GM21717 (cell line): ENCODE measurements around the gene DLGAP4.

Experiments
- ATAC-seq: cut with Tn5 transposase; IDR thresholded peaks from one replicate; pipeline ENCODE4 v1.9.1; 2021; ENCODE audit warnings: mild to moderate bottlenecking, moderate library complexity; ENCODE audit not compliant: unreplicated experiment

Gene DLGAP4

DNA sequence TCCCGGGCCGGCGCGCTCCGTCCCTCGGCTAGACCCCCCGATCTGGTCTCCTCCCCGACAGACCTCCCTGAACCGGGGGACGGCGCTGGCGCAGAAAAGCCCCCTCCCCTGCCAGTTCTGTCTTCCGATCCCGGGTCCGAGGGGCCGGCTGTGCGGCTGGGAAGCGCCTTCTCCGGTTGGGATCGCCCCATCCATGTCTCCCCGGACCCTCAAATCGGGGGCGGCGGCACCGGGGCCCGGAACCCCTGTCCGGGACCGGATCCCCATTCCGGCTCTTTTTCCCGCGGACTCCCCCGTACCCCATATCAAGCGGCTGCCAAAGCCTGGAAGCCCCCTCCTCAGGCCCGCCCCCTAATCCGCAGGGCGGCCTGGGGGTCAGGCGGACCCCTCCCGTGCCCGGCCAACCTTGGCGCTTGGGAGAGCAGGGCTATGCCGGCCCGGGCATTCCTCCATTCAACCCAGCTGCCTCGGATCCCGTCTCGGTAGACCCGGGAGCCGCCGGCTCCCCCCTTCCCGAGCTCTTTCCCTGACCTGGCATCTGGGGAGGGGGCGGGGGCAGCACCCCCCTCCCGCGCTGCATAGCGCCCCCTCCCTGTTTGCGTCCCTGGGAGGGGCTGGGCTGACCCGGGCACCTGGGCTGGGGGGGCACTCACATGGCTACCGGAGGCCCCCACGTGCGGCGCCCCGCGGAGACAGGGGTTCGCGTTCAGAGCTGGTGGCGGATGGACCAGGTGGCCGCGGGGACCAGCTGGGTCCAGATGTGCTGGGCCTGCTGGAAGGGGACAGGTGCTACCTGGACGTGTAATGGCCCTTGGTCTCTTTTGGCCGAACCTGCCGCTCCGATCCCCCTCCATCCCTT is 643 bp downstream of the DLGAP4 start:
- no peak for ATAC-seq

DNA sequence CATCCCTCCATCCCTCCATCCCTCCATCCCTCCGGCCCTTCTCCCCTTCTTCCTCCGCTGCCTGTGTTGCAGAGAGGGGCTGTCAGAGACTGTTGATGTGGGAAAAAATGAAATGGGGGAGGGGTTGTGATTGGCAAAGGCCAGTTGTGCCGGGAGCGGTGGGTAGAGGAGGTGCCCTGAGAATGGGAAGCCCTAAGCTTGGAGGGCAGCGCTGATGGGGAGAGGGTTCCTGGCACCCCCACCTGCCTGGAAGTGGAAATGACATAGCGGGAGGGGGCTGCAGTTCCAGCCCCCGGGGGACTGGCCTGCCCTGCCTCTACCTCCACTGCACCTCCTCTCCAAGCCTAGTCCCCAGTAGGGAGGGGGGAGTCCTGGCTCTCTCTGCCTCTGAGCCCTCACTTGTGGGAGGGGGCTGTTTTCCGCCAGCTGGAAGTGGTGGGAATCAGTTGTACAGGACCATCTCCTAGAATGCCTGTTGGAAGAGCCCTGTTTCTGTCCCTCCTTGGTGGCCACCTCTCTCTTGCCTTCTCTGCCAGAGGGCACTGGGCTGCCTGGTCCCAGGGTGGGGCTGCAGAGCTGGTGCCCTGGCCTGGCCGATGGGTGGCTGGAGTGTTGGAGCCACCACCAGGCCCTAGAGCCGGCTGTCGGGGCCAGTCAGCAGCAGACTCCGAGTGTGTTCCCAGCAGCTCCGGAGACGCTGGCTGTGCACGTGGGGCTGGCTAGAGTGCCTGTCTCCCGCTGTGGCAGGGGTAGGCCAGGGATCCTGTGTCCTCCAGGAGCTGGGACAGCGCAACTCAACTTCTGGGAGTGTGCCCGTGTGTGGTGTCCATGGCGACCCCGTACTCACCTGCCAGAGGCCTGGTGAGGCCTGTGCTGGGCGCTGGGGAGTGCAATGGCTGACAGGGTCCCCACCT is 1.5 kb downstream of the DLGAP4 start:
- ATAC-seq: no peak

GRCh38 chr20:36308353-36308752 is 2.2 kb downstream of the DLGAP4 start:
- ATAC-seq: no peak

DNA sequence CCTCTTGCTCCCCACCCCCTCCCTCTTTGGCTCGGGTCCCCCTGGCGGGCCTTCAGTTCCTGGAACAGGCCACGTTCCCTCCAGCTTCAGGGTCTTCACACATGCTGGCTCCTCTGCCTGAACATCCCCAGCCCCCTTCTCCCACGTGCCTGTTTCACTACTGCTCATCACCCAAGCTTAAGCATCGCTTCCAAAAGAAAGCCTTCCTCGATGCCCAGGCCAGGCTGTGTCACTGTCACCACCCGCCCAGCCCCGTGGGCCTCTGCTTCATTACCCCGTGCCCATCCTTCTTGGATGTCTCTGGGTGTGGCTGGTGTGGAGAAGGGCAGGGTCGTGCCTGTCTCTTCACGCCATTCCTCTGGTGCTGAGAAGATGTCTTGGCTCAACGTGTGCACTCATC is 2.8 kb downstream of the DLGAP4 start:
- ATAC-seq: no peak

DNA sequence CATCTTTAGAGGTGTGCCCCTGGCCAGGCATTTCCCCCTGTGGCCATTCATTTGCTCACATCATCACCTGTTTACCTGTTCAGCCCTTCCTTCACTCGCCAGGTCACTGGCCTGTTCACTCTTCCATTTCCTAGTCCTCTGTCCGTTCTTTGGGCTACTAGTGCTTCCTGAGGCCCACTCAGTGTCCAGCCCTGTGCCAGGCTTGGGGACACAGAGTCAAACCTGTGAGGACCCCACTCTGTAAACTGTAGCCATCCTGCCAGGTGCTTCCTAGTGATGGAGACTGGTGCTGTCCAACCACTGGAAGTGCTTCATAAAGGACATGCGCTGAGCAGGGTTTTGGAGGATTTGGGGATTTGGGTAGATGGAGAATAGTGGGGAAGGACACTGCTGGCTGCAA is 3.5 kb downstream of the DLGAP4 start:
- ATAC-seq: no peak

DNA sequence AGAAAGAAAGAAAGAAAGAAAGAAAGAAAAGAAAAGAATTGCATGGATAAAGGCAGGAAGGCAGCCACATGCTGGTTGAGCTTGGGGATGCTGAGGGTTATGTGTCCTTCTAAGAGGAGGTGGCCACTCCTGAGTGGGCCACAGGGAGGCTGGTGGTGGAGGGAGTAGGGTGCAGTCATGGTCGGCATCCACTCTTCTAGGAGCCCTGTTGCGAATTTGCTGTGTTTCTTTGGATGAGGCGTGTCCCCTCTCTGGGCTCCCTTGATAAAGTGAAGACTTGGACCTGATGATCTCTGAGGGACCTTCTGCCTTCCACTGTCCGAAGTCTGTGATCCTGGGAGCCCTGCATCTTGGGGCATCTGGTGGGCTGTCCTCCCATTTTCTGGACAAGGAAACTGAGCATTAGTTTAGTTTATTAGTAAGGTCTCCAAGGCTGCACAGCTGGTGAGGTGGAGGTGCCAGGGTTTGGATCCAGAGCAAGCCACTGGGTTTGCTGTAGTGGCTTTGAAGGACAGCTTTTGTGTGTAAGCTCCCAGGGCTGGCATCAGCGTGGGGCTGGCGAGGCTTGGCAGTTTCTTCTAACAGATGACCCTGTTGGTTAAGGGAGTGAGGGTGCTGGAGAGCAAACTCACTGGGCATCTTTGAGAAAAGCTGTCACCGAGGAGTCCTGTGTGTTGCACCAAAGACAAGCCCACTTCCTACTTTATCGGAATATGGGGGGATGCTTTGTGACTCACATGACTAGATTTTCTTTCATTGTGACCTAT is 4.3 kb downstream of the DLGAP4 start:
- no peak for ATAC-seq

DNA sequence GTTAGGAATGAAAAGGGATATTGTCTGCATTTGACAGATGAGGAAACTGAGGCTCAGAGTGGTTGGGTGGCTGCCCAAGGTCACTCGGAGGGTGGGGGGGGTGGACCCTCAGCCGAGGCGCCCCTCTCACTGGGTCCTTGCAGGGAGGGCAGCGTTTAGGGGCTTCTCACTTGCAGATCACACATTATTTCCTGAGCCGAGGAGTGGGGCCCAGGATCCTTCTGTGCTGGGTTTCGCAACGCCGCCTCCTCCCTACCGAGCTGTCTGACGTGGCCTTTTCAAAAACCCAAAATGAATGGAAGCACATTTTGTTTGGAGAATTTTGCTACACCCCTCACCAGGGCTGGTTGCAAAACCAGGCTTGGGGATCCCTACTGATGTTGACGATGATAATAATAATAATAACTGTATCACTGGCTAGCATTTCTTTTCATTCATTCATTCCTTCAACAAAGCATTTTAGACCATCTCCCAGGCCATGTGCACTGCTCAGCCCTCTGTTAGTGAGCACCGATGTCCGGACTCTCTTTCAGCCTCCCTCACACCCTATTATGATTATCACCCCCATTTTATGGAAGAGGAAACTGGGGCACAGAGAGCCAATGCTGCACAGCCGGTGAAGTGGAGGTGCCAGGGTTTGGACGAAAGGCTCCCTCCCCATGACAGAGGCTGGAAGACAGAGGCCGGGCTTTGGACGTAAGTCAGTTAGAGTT is 5.2 kb downstream of the DLGAP4 start:
- ATAC-seq: no peak

GRCh38 chr20:36311854-36312723 is 6.0 kb downstream of the DLGAP4 start:
- no peak for ATAC-seq

DNA sequence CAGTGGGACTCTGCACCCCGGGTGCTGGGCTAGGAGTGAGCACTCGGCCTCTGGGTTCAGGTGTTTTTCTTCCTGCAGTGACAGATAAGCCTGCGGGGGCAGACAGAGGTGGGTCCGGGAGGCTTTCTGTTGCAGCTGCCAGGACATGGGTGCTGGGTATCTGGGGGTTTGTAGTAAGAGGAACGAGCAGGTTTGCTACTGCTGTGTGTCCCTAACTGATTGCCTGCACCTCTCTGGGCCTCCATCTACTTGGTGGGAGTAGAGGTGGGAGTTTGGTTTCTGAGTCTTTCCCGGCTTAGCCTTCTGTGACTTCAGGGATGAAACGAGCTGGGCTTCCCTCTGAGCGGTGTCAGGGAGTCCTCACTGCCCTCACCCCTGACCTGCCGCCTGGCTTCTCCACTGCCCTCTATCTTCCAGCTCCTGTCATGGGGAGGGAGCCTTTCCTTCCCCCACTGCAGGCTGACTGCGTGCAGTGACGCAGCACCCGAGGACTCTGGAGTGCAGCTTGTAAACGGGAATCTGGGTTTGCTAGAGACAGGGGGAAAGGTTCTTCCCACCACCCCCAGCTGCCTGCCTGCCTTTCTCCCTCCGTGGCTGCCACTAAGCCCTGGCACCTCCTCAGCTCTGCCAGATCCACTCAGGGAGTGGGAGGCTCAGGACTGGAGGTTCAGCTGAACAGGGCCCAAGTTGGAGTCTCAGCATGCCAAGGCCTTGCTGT is 6.7 kb downstream of the DLGAP4 start:
- no peak for ATAC-seq

GRCh38 chr20:36313476-36313875 is 7.3 kb downstream of the DLGAP4 start:
- no peak for ATAC-seq

DNA sequence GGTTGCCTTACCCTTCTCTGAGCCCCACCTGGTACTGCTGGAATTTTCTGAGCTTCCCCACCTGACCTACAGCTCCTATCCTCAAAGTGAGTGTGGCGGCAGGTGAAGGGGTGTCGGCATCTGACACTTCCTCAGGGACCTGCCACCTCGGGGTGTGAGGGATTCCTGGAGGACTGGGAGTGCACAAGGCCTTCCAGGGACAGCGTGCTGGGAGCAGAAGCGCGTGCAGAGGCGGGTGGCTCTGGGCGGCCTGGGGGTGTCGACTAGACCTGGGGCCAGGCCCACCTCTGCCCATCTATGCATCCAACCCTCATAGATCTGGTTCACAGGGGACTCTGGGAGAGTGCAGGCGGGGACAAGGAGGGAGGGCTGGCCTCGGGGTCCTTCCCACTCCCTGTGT is 7.8 kb downstream of the DLGAP4 start:
- no peak for ATAC-seq

- no peak for ATAC-seq
Observed at GRCh38 chr20:36314734-36315544, 8.8 kb downstream of the DLGAP4 start.

- no peak for ATAC-seq
Observed at GRCh38 chr20:36315545-36316351, 9.6 kb downstream of the DLGAP4 start.

DNA sequence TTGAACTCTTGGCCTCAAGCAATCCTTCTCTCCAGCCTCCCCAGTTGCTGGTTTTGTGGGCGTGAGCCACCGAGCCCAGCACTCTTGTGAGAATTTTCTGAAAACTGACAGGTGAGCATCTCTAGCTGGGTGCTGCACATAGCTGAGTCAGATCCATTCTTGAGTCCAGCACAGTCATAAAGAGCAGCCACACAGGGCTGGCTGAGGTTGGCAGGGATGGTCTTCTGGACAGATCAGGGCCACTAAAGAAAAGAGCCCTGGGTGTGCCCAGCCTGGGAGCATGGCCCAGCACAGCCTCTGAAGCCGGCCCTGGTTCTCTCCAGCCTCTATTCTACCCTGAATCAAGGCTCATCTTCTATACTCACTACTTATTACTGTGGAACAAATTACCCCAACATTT is 11.5 kb downstream of the DLGAP4 start:
- ATAC-seq: no peak

GRCh38 chr20:36318166-36318565 is 12.0 kb downstream of the DLGAP4 start:
- ATAC-seq: no peak

DNA sequence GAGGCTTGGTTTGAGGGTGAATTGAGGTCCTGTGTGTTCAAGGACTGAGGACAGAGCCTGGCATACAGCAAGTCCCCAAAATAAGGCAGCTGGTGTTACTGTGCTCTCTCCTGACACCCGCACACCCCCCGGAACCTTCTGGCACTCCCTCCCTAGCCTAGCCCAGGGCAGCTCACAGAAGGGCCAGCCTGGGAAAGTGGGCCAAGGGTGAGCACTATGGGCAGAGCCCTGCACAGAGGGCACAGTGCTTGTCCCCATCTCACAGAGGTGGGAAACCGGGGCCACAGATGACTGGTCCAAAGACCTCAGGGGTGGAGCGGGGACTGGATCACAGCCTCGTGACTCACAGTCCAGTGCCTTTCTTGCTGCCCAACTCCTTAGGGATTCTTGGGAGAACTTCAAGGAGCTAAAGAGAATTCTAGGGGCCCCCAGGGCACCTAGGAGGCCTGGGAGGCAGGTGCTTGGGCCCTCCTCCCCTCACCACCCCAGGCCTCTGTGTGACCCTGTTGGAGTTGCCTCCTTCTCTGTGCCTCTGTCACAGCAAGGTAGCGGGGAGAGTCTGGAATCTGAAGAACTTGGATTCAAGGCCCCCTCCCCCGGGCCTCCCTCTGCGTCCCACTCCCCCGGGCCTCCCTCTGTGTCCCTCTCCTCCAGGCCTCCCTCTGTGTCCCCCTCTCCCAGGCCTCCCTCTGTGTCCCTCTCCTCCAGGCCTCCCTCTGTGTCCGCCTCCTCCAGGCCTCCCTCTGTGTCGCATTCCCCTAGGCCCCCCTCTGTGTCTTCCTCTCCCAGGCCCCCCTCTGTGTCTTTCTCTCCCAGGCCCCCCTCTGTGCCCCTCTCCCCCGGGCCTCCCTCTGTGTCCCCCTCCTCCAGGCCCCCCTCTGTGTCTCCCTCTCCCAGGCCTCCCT is 13.5 kb downstream of the DLGAP4 start:
- ATAC-seq: no peak
